Measurements from ENCODE around the gene PTPRQ. TPM values are rescaled to one million over a fixed set of nuclear protein-coding genes. Genes with fewer than 3 reads are reported as not detected.

PTPRQ gene, protein sequence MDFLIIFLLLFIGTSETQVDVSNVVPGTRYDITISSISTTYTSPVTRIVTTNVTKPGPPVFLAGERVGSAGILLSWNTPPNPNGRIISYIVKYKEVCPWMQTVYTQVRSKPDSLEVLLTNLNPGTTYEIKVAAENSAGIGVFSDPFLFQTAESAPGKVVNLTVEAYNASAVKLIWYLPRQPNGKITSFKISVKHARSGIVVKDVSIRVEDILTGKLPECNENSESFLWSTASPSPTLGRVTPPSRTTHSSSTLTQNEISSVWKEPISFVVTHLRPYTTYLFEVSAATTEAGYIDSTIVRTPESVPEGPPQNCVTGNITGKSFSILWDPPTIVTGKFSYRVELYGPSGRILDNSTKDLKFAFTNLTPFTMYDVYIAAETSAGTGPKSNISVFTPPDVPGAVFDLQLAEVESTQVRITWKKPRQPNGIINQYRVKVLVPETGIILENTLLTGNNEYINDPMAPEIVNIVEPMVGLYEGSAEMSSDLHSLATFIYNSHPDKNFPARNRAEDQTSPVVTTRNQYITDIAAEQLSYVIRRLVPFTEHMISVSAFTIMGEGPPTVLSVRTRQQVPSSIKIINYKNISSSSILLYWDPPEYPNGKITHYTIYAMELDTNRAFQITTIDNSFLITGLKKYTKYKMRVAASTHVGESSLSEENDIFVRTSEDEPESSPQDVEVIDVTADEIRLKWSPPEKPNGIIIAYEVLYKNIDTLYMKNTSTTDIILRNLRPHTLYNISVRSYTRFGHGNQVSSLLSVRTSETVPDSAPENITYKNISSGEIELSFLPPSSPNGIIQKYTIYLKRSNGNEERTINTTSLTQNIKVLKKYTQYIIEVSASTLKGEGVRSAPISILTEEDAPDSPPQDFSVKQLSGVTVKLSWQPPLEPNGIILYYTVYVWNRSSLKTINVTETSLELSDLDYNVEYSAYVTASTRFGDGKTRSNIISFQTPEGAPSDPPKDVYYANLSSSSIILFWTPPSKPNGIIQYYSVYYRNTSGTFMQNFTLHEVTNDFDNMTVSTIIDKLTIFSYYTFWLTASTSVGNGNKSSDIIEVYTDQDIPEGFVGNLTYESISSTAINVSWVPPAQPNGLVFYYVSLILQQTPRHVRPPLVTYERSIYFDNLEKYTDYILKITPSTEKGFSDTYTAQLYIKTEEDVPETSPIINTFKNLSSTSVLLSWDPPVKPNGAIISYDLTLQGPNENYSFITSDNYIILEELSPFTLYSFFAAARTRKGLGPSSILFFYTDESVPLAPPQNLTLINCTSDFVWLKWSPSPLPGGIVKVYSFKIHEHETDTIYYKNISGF (N-terminal part only)
- not detected in 2 replicates for total RNA-seq

GRCh38 chr12:80443974-80444666, at the start of gene PTPRQ:
TSS of gene PTPRQ (plus strand) at chr12:80444235. CDS start at chr12:80444346, 111 bp downstream.

DNA sequence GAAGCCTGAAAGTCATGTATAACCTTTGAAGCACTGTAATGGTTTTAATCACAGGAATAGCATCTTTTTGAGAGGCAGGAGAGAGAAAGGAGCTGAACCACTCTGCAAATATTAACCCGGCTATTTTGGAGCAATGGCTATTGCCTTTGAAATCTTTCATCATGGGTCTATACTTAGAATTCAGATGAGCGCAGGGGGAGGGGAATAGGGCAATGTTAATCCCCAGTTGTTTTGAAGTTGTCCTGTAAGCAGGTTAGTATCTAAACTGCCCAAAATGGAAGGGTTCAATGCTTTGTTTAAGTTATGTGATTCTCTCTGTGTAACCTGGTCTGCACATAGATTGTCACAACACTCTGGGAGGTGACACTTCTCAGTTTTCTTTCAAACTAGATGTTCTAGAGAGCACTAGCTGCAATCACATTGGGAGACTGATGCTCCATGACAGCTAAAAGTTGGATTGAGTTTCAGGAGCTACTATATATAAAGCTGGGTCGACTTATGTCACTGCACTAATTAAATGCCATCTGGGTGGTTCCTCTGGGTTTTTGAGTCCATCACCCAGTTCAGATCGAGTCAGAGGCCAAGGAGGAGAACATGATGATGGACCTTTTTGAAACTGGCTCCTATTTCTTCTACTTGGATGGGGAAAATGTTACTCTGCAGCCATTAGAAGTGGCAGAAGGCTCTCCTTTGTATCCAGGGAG, 263.2 kb downstream of the PTPRQ start, which contains the start of gene MYF6:
MYF6 (plus strand) TSS at position 509 of the 704 bp plus-strand sequence; CDS start at position 595, 86 bp downstream.

GRCh38 chr12:80716696-80717469, 272.8 kb downstream of the PTPRQ start, which contains the start of gene MYF5:
TSS of gene MYF5 (plus strand) at chr12:80716912. CDS start at chr12:80717064, 152 bp downstream.

Data from hair follicular keratinocyte (primary cell).